Measurements from ENCODE around the gene NPIPB8.
"Not testable (repeated sequence)": the region's sequence is repeated elsewhere in the genome, so short reads cannot be mapped to it uniquely, and the experiment has no call there.

GRCh38 chr16:28599377-28600285 is 38.2 kb upstream of the NPIPB8 start:
- not testable (repeated sequence) for TF ChIP-seq CTCF, POLR2A (IDR thresholded peaks at IDR 0.05)
